Measurements from ENCODE around the gene ACKR3.

ACKR3 gene

DNA sequence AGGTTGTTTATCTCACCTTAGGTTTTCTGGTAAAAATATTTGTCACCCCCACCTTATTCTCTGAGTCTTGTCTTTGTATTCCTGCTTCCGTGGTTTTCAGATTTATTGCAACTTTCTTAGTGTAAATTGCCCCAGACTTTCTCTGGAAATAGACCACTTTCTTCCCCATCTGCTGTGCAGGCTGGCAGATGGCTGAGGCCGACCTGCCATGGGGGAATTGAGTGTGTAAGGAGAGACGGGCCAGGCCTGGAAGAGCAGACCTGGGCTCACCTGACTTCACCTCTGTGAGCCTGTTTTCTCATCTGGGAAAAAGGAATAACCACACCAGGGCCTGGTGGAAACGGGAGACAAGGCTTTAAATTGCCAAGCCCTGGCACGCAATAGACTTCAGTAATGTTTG, 44.9 kb downstream of the ACKR3 start:
- Histone ChIP-seq H3K9me3 (no peaks in the 10 kb centered on the region), H3K4me3 (no peak overlapping the region), H3K4me2 (no peak overlapping the region), H4K20me1 (no peaks in the 10 kb centered on the region), H3K36me3 (no peaks in the 10 kb centered on the region), H3K27ac (no peak overlapping the region), H3K27me3 (no peaks in the 10 kb centered on the region), H3K4me1 (peaks cover 5% of the 10 kb centered on the region; the same call in 1 of the 2 replicates), H3K9ac (no peak overlapping the region)
- no peak for TF ChIP-seq Cebpa-rat (IDR thresholded peaks at IDR 0.05)

DNA sequence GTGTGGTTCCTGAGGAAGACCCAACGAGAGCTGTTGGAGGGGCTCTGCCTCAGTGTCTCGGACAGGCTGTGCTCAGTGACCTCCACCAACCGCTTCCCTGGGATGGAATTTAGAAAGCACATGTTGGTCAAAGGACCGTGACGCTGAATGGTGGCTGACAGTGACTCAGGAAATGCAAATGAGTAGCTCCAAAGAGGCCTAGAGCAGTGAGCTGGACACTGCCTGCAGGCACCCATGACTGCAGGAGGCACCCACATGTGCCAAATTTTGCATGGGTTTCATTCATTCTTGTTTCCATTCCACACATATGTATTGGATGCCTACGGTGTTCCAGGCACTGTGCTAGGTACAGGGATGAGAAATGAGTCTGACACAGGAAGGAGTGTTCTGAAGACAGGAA, 46.4 kb downstream of the ACKR3 start:
- H3K9ac ChIP-seq = no peak overlapping the region

DNA sequence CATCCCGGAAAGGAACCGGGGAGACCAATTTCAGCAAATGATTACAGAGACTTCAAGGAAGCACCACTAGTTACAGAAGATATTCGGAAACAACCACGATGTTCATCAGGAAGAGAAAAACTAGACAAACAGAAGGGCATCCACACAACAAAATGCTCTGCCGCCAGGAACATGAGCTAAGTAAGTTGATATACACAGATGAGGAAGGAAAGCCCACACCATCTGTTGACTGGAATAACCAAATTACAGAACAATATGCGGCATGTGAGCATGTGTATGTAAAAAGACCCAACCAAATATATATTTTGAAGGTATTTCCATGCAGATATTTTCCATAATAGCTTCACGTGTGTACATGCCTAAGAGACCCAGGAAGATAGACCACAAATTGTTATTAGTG, 47.0 kb downstream of the ACKR3 start:
- peaks cover 5% of the 10 kb centered on the region; the same call in 1 of the 2 replicates for H3K4me1 ChIP-seq

More for the DNA sequence above, 46.4 kb downstream of the ACKR3 start:
- H3K27me3 ChIP-seq = no peaks in the 10 kb centered on the region
- TF ChIP-seq Cebpa-rat (IDR thresholded peaks at IDR 0.05) = no peak
- 0 out of 2 replicates have a peak overlapping the region, but pooled peaks have one; percentile 4 for H3K4me2 ChIP-seq
- no peaks in the 10 kb centered on the region for H4K20me1 ChIP-seq
- no peaks in the 10 kb centered on the region for H3K36me3 ChIP-seq
- H3K9me3 ChIP-seq = no peaks in the 10 kb centered on the region
- no peak overlapping the region for H3K4me3 ChIP-seq
- H3K4me1 ChIP-seq = peaks cover 5% of the 10 kb centered on the region; the same call in 1 of the 2 replicates
- no peak overlapping the region for H3K27ac ChIP-seq

DNA sequence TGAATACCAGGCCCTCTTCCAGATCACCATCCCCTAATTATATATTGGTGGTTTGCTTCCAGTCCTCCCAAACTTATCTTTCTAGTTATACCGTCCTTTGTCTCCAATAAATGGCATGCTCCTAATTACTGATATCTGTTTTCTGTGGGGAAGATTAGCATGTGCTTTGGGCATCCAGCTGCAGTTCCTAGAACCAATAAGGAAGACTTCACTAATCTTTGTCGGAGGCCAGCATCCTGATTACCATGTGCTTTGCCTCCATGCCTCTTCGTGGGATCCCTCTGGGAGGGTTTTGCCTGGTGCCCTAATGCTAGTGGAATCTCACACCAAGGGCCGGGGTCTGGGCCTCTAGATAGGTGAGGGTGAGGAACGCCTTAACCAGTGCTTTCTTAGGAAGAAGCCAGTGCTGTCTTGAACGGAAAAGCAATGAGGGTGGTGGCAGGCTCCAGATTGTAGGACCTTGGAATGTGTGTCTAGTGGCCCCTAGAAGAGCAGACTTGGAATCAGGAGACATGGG, 47.7 kb downstream of the ACKR3 start:
- Histone ChIP-seq H3K9me3 (no peaks in the 10 kb centered on the region), H3K9ac (no peak overlapping the region), H3K27ac (no peak overlapping the region), H3K4me2 (no peak overlapping the region), H4K20me1 (no peaks in the 10 kb centered on the region), H3K27me3 (no peaks in the 10 kb centered on the region), H3K4me1 (peaks cover 5% of the 10 kb centered on the region; the same call in 1 of the 2 replicates), H3K4me3 (no peak overlapping the region), H3K36me3 (no peaks in the 10 kb centered on the region)
- no peak for TF ChIP-seq Cebpa-rat (IDR thresholded peaks at IDR 0.05)

More for the DNA sequence above, 47.0 kb downstream of the ACKR3 start:
- Histone ChIP-seq H3K27ac (no peak overlapping the region), H3K9ac (no peak overlapping the region), H3K27me3 (no peaks in the 10 kb centered on the region), H3K4me3 (no peak overlapping the region), H4K20me1 (no peaks in the 10 kb centered on the region), H3K9me3 (no peaks in the 10 kb centered on the region), H3K4me2 (no peak overlapping the region), H3K36me3 (no peaks in the 10 kb centered on the region)
- no peak for TF ChIP-seq Cebpa-rat (IDR thresholded peaks at IDR 0.05)

DNA sequence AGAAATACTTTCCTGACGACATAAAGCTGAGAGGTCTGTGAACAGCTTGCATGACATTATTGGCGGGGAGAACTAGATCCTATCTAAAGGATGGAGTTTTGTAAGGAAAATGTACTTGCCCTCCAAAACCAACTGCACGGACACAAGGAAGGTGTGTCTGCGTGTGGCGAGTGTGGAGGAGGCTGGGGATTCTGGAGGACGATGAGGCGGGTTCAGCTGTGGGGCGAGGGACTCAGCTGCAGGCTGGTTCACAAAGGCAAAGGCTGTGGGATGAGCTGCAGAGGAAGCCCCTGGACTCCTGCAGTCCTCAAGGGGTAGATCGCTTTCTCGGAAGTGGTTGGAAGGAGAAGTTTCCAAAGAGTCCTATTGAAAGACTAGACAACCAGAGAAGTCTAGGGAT, 48.2 kb downstream of the ACKR3 start:
- Histone ChIP-seq H3K27me3 (no peaks in the 10 kb centered on the region), H3K4me2 (no peak overlapping the region), H3K9me3 (no peaks in the 10 kb centered on the region), H3K4me1 (peaks cover 5% of the 10 kb centered on the region; the same call in 1 of the 2 replicates), H3K9ac (no peak overlapping the region), H3K36me3 (no peaks in the 10 kb centered on the region), H3K27ac (no peak overlapping the region), H4K20me1 (no peaks in the 10 kb centered on the region), H3K4me3 (no peak overlapping the region)
- no peak for TF ChIP-seq Cebpa-rat (IDR thresholded peaks at IDR 0.05)

DNA sequence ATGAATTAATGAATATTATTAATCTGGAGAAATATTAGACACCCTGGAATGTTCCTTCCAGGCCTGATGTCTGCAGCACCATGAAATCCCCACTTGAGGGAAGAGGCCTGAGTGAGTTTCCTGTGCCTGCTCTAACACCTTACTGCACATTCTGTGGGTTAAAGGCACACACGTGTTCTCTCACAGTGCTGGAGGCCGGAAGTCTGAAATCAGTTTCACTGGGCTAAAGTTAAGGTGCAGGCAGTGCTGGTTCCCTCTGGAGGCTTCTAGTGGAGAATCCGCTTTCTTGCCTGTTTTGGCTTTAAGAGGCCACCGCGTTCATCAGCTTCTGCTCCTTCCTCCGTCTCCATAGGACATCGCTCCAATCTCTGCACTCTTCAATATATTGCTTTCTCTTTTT, 48.7 kb downstream of the ACKR3 start:
- H3K36me3 ChIP-seq = no peaks in the 10 kb centered on the region
- no peak overlapping the region for H3K9ac ChIP-seq
- H3K4me2 ChIP-seq = no peak overlapping the region
- H3K27me3 ChIP-seq = no peaks in the 10 kb centered on the region
- TF ChIP-seq Cebpa-rat (IDR thresholded peaks at IDR 0.05) = no peak
- H3K27ac ChIP-seq = no peak overlapping the region
- no peaks in the 10 kb centered on the region for H4K20me1 ChIP-seq
- H3K9me3 ChIP-seq = no peaks in the 10 kb centered on the region
- H3K4me3 ChIP-seq = no peak overlapping the region
- peaks cover 5% of the 10 kb centered on the region; the same call in 1 of the 2 replicates for H3K4me1 ChIP-seq

DNA sequence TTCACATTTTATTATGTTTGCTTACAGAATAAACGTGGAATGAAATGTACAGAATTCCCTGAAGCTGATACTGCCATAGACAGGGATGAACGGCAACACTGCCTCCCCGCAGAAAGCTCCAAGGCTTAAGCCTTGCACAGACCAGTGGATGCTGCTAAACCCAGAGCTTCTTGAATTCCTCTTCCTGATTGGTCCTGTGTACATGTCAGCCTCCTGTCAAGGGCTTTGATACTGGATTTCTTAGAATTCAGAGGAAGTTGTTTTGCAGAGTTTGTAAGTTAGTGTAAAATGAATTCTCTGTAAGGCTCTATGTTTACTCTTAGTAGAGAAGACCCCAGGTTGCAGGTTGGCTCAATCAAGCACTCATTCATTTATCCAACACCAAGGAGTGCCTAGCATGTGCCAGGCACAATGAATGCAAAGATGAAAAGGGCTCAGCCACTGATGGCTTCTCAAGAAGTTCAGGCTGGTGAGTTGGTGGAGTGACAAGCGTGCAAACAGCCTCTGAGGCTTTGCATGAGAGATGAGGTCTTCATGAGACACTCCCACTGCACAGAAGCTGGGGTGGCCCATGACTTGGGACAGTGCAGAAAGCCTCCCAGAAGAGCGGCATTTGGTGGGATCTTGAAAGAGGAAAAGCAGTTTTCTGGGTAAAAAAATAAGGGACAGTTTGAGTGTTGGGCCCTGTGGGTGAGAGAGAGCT, 50.4 kb downstream of the ACKR3 start:
- no peak overlapping the region for H3K4me2 ChIP-seq
- H3K36me3 ChIP-seq = no peaks in the 10 kb centered on the region
- TF ChIP-seq Cebpa-rat (IDR thresholded peaks at IDR 0.05) = no peak
- no peaks in the 10 kb centered on the region for H3K9me3 ChIP-seq
- no peak overlapping the region for H3K27ac ChIP-seq
- no peaks in the 10 kb centered on the region for H4K20me1 ChIP-seq
- H3K9ac ChIP-seq = no peak overlapping the region
- H3K4me1 ChIP-seq = peaks cover 5% of the 10 kb centered on the region; the same call in 1 of the 2 replicates
- no peaks in the 10 kb centered on the region for H3K27me3 ChIP-seq
- no peak overlapping the region for H3K4me3 ChIP-seq

DNA sequence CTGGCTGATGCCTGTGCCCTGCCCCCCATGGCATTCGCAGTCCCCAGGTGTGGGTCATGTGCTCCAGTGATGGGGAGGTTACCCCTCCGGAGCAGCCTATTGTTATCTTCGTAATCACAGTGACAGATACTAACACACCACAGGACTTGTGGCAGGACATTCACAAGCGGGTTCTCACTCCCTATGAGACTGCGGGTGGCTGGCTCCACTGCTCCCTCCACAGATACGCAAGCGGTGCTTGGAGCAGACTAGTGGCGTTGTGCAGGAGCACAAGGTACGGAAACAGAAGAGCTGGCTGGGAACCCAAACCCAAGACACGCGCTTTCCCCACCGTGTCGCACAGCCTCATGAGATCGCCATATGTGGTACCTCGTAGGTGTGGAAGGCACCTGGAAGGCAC, 52.2 kb downstream of the ACKR3 start:
- Histone ChIP-seq H3K27ac (no peak overlapping the region), H3K27me3 (no peaks in the 10 kb centered on the region), H3K4me3 (no peak overlapping the region), H3K4me1 (no peaks in the 10 kb centered on the region), H4K20me1 (no peaks in the 10 kb centered on the region), H3K9ac (no peak overlapping the region), H3K9me3 (no peaks in the 10 kb centered on the region), H3K4me2 (no peak overlapping the region), H3K36me3 (no peaks in the 10 kb centered on the region)
- TF ChIP-seq Cebpa-rat (IDR thresholded peaks at IDR 0.05) = no peak

DNA sequence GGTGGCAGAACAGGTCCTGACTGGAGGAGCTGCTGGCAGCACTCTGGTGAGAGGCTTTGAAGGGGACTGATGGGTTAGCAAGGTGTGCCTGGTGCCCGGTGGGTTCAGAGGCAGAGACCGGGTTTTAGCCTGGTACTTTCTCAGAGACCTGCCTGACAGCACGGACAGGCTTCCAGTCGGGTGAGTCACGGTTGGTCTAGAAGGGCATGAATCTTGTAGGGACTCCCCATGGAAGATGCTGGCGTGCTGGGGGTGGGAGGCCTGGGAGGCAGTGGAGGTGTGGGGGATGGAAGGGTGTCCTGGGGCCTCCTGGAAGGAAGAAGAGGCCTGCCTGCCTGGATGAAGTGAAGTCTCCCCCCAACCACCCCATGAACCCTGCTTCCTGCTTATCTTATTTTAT, 52.6 kb downstream of the ACKR3 start:
- no peak for TF ChIP-seq Cebpa-rat (IDR thresholded peaks at IDR 0.05)
- no peak overlapping the region for H3K9ac ChIP-seq

DNA sequence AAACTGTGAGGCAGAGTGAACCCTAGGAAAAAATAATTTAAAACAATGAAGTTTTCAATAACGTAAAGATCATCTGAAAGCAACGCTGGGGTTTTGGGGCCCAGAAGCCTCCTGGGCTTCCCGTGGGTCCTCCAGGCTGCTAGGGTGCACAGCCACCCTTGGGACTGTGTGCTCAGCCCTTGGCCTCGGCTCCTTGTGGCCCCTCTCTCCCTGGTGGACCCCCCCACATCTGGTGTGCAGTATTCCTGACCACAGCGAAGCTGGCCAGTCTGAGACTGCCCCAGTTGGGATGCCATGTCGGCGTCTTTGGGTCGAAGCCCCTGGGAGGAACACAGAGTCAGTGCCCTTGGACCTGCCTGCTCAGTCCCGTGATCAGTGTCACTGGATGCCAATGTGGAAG, 53.0 kb downstream of the ACKR3 start:
- no peak overlapping the region for H3K27ac ChIP-seq
- no peaks in the 10 kb centered on the region for H3K4me1 ChIP-seq
- no peak overlapping the region for H3K4me3 ChIP-seq
- H3K36me3 ChIP-seq = no peaks in the 10 kb centered on the region
- H3K9ac ChIP-seq = no peak overlapping the region
- H4K20me1 ChIP-seq = no peaks in the 10 kb centered on the region
- H3K9me3 ChIP-seq = no peaks in the 10 kb centered on the region
- H3K27me3 ChIP-seq = no peaks in the 10 kb centered on the region
- TF ChIP-seq Cebpa-rat (IDR thresholded peaks at IDR 0.05) = no peak
- H3K4me2 ChIP-seq = no peak overlapping the region

More for the DNA sequence above, 52.6 kb downstream of the ACKR3 start:
- H3K4me3 ChIP-seq = no peak overlapping the region
- H3K9me3 ChIP-seq = no peaks in the 10 kb centered on the region
- no peaks in the 10 kb centered on the region for H4K20me1 ChIP-seq
- no peaks in the 10 kb centered on the region for H3K36me3 ChIP-seq
- no peaks in the 10 kb centered on the region for H3K27me3 ChIP-seq
- no peaks in the 10 kb centered on the region for H3K4me1 ChIP-seq
- no peak overlapping the region for H3K27ac ChIP-seq
- no peak overlapping the region for H3K4me2 ChIP-seq

Measured in BLaER1 (cell line).